Pancreas (tissue), 10 donors: ENCODE data around the gene SPHK2. TPM values are rescaled to one million over a fixed set of nuclear protein-coding genes. Genes with fewer than 3 reads are reported as not detected.

Source experiments
- ATAC-seq, 4 donors: fragments of 200-7000 bp; cut with Tn5 transposase; one replicate each; pipeline versions ENCODE4 v1.8.0 to v1.9.1; 2020; ENCODE audit warnings: mild to moderate bottlenecking in 4 of 4, moderate library complexity in 4 of 4
- DNase-seq, 6 donors: peaks; one replicate each; pipeline ENCODE4 v3.0.0-alpha.2; 2020
- FAIRE-seq: peaks from 2 replicates; lab custom pipeline; 2012; peaks lifted over from hg19 to GRCh38; lab: Jason Lieb, UNC
- H3K27ac ChIP-seq, 4 donors: fragments of 200-600 bp; sonication (generic); 1 replicate in 3 of 4; 2 replicates in 1 of 4; pipeline versions ENCODE4 v1.5.0 to v1.8.0; 2020
- H3K27me3 ChIP-seq, 4 donors: fragments of 200-600 bp; one replicate each; pipeline ENCODE4 v1.8.0; 2021
- H3K36me3 ChIP-seq, 3 donors: fragments of 200-600 bp; sonication (generic) in 1 of 3; one replicate each; pipeline versions ENCODE4 v1.5.0 to v1.8.0; 2020 to 2021
- H3K4me1 ChIP-seq, 3 donors: fragments of 200-600 bp; one replicate each; pipeline ENCODE4 v1.8.0; 2021
- H3K4me3 ChIP-seq, 4 donors: fragments of 200-600 bp; sonication (generic) in 2 of 4; one replicate each; pipeline versions ENCODE4 v1.5.0 to v1.8.0; 2020 to 2021
- H3K9me3 ChIP-seq, 4 donors: fragments of 200-600 bp; one replicate each; pipeline ENCODE4 v1.8.0; 2021
- CTCF ChIP-seq, 4 donors: fragments of 200-600 bp; sonication (generic) in 3 of 4; IDR thresholded peaks; one replicate each; pipeline versions ENCODE4 v1.5.0 to v1.8.0; 2021; ENCODE audit warnings: antibody characterized with exemption in 4 of 4
- WGBS, 2 donors: extraction: QIAGEN DNeasy Blood & Tissue Kit; methylation state at CpG; one replicate each; pipeline ENCODE4 v1.1.7; 2013; 5-methylcytosine and 5-hydroxymethylcytosine counted together
- intact Hi-C, 3 donors: fragments of 100-400 bp; cut with DNase I; formaldehyde crosslinking; loops; one replicate each; pipeline versions ENCODE4 v1.11.1 to v1.14.2; 2022
- polyA plus RNA-seq, 2 donors: library from polyadenylated mRNA; stranded (reverse); fragments of 200-250 nt; gene quantifications; one replicate each; pipeline ENCODE4 v1.2.3, GENCODE V29; 2013
- total RNA-seq, 6 donors: library from RNA; stranded (reverse); fragmentation: NEBNext Ultra II Directional in 4 of 6; extraction: Animal tissue kit (Norgen Biotek cat#: 25700) in 4 of 6; gene quantifications; one replicate each; pipeline versions ENCODE4 v1.2.1 to v1.2.4, GENCODE V29; 2021 to 2023
- donor health status: healthy with polysubstance abuse.
- donor health status: DM: no; HTN: no; CAD: no; lungs with moderate emphysema.
- donor health status: DM: no; HTN: no; CAD: no.
- donor health status: control.
- donor health status: control.
- donor health status: Bipolar disorder and iron deficiency.
- donor health status: DM: yes; HTN: yes; CAD: no.
- donor health status: DM: no; HTN: no; CAD: no.
- donor health status: DM: no; HTN: no; CAD: no.
- donor health status: DM: yes; HTN: yes; CAD: no.

The SPHK2 gene
- total and polyA plus RNA-seq, 8 donors: 4.3 to 24.0 (median 7.5) TPM

- WGBS, 2 donors: 2 to 3% methylated on average over 19 to 25 of the region's 25 CpGs
- intact Hi-C loops: loop anchor here in 1 of 3 donors (10.0 kb wide), 1 partner anchor 200 kb away; no protein-coding TSS in a partner anchor
These were observed 25.7 kb downstream of the SPHK2 start for GRCh38 chr19:48644839-48645619.

GRCh38 chr19:48645620-48646000 is 26.3 kb downstream of the SPHK2 start:
- Histone ChIP-seq H3K4me3 (peak overlapping the region; percentile 15 to 52 (median 36)), H3K36me3 (no peaks in the 10 kb centered on the region), H3K9me3 (no peaks in the 10 kb centered on the region), H3K27me3 (no peaks in the 10 kb centered on the region), H3K27ac (peak overlapping the region; percentile 56 to 86 (median 79)), H3K4me1 (peaks cover 0 to 3% (median 0%) of the 10 kb centered on the region in 3 donors)
- intact Hi-C loops: loop anchor here in 1 of 3 donors (10.0 kb wide), 1 partner anchor 199 kb away; no protein-coding TSS in a partner anchor
- DNase-seq: no peak
- TF ChIP-seq CTCF (IDR thresholded peaks at IDR 0.05): no peak
- ATAC-seq: peak in 3 of 4 donors; percentile 6 to 10 (median 8)
- FAIRE-seq: no peak
- 0 to 2% methylated on average over 6 of the region's 6 CpGs for WGBS, 2 donors

More at GRCh38 chr19:48644839-48645619, 25.7 kb downstream of the SPHK2 start:
- DNase-seq: peak in 5 of 6 donors; percentile 68 to 85 (median 75)
- no peak for FAIRE-seq
- peak overlapping the region; percentile 3 to 52 (median 33) for H3K4me3 ChIP-seq
- peak overlapping the region; percentile 30 to 86 (median 79) for H3K27ac ChIP-seq
- H3K9me3 ChIP-seq: no peaks in the 10 kb centered on the region
- ATAC-seq: peak; percentile 68 to 84 (median 78)
- H3K36me3 ChIP-seq: no peaks in the 10 kb centered on the region
- H3K27me3 ChIP-seq: no peaks in the 10 kb centered on the region
- peaks cover 0 to 3% (median 0%) of the 10 kb centered on the region in 3 donors for H3K4me1 ChIP-seq
- TF ChIP-seq CTCF (IDR thresholded peaks at IDR 0.05): no peak

- Histone ChIP-seq H3K4me3 (peak within 1 kb of the TSS; percentile 15 to 52 (median 36)), H3K27me3 (no peaks in the 10 kb centered on the region), H3K27ac (peak within 1 kb of the TSS; percentile 56 to 86 (median 79)), H3K4me1 (peaks cover 0 to 3% (median 0%) of the 10 kb centered on the region in 3 donors), H3K9me3 (no peaks in the 10 kb centered on the region), H3K36me3 (no peaks in the 10 kb centered on the region)
- 1 to 2% methylated on average over 22 to 33 of the region's 33 CpGs for WGBS, 2 donors
- DNase-seq (peak; percentile 88 to 97 (median 92)), ATAC-seq (peak; percentile 88 to 95 (median 91)), FAIRE-seq (no peak)
- peak; percentile 73 to 86 (median 84) for TF ChIP-seq CTCF (IDR thresholded peaks at IDR 0.05)
- intact Hi-C loops: loop anchor here in 1 of 3 donors (10.0 kb wide), 1 partner anchor 199 kb away; no protein-coding TSS in a partner anchor
These were observed 26.9 kb downstream of the SPHK2 start, which contains the start of gene CA11 for GRCh38 chr19:48646001-48646721. TSS of gene CA11 (minus strand) at chr19:48646187. CDS start at chr19:48645632, 555 bp downstream.

- DNase-seq: no peak
- H3K27me3 ChIP-seq: no peaks in the 10 kb centered on the region
- H3K36me3 ChIP-seq: no peaks in the 10 kb centered on the region
- peak overlapping the region in 2 of 4 donors; percentile 51 to 52 for H3K4me3 ChIP-seq
- H3K27ac ChIP-seq: peak overlapping the region in 2 of 4 donors; percentile 82 to 86
- 11 to 14% methylated on average over 6 to 8 of the region's 10 CpGs for WGBS, 2 donors
- intact Hi-C loops: loop anchor here in 1 of 3 donors (10.0 kb wide), 1 partner anchor 198 kb away; no protein-coding TSS in a partner anchor
- peaks cover 0 to 3% (median 0%) of the 10 kb centered on the region in 3 donors for H3K4me1 ChIP-seq
- no peak for TF ChIP-seq CTCF (IDR thresholded peaks at IDR 0.05)
- H3K9me3 ChIP-seq: no peaks in the 10 kb centered on the region
- no peak for FAIRE-seq
- no peak for ATAC-seq
These were observed 27.5 kb downstream of the SPHK2 start for GRCh38 chr19:48646722-48647216.
